GM19023 (cell line): ENCODE measurements around the gene ELL.
"Not testable (repeated sequence)": the region's sequence is repeated elsewhere in the genome, so short reads cannot be mapped to it uniquely, and the experiment has no call there.

Experiments used
- ATAC-seq: cut with Tn5 transposase; IDR thresholded peaks from one replicate; pipeline ENCODE4 v1.9.1; 2021; ENCODE audit warnings: mild to moderate bottlenecking, moderate library complexity; ENCODE audit not compliant: unreplicated experiment

Gene ELL

GRCh38 chr19:18521692-18522123, at the start of gene ELL:
ELL (minus strand) TSS chr19:18522070; CDS start chr19:18522055, 15 bp downstream.
- peak; percentile 6 for ATAC-seq

- ATAC-seq = no peak
Measured at GRCh38 chr19:18568367-18568766, 46.5 kb upstream of the ELL start.

- ATAC-seq = no peak
Measured at GRCh38 chr19:18566953-18567352, 45.1 kb upstream of the ELL start.

GRCh38 chr19:18562086-18562485, 40.2 kb upstream of the ELL start:
- no peak for ATAC-seq

GRCh38 chr19:18559685-18560084, 37.8 kb upstream of the ELL start:
- no peak for ATAC-seq

GRCh38 chr19:18558604-18559003, 36.7 kb upstream of the ELL start:
- no peak for ATAC-seq

- ATAC-seq = no peak
Measured at GRCh38 chr19:18558202-18558555, 36.3 kb upstream of the ELL start.

GRCh38 chr19:18557411-18558201, 35.7 kb upstream of the ELL start, which contains the start of gene KXD1:
KXD1 (plus strand) TSS chr19:18557870; CDS start chr19:18562057, 4,187 bp downstream.
- peak; percentile 94 for ATAC-seq

- ATAC-seq = no peak
Measured at GRCh38 chr19:18551631-18552030, 29.8 kb upstream of the ELL start.

- ATAC-seq = peak; percentile 47
Measured at GRCh38 chr19:18543814-18544475, 22.1 kb upstream of the ELL start.

- ATAC-seq = peak; percentile 92
Measured at GRCh38 chr19:18542941-18543813, 21.3 kb upstream of the ELL start, which contains the start of gene FKBP8. FKBP8 (minus strand) TSS chr19:18543573; CDS start chr19:18541970, 1,603 bp downstream.

- ATAC-seq = no peak
Measured at GRCh38 chr19:18541992-18542940, 20.4 kb upstream of the ELL start.

- no peak for ATAC-seq
Measured at GRCh38 chr19:18541258-18541991, 19.6 kb upstream of the ELL start.

GRCh38 chr19:18540200-18540599, 18.3 kb upstream of the ELL start:
- not testable (repeated sequence) for ATAC-seq

- ATAC-seq = no peak
Measured at GRCh38 chr19:18539372-18539771, 17.5 kb upstream of the ELL start.

GRCh38 chr19:18538115-18538514, 16.2 kb upstream of the ELL start:
- ATAC-seq = no peak

- no peak for ATAC-seq
Measured at GRCh38 chr19:18537431-18537830, 15.6 kb upstream of the ELL start.

- no peak for ATAC-seq
Measured at GRCh38 chr19:18536475-18536874, 14.6 kb upstream of the ELL start.

- ATAC-seq = no peak
Measured at GRCh38 chr19:18533058-18533457, 11.2 kb upstream of the ELL start.
